ENCODE results near the gene EDEM1. TPM values are rescaled to one million over a fixed set of nuclear protein-coding genes. Genes with fewer than 3 reads are reported as not detected.

The EDEM1 gene
- total RNA-seq, 1 donor from 2014 or later, result 88.6 TPM

- peaks cover 8% of the 10 kb centered on the region for H3K4me1 ChIP-seq
- H3K9me3 ChIP-seq, result no peaks in the 10 kb centered on the region
- H3K4me3 ChIP-seq, result no peak overlapping the region
- intact Hi-C loops (cut with DNase I), result no loop called here
- ATAC-seq (no peak), DNase-seq (no peak)
- peaks cover 21% of the 10 kb centered on the region for H3K36me3 ChIP-seq
- TF ChIP-seq CTCF (IDR thresholded peaks at IDR 0.05), result no peak
- H3K27ac ChIP-seq, result no peak overlapping the region
- H3K27me3 ChIP-seq, result no peaks in the 10 kb centered on the region
These were observed 34.9 kb downstream of the EDEM1 start for GRCh38 chr3:5222283-5223005.

- no peak overlapping the region for H3K27ac ChIP-seq
- intact Hi-C loops (cut with DNase I), result no loop called here
- peaks cover 5% of the 10 kb centered on the region for H3K36me3 ChIP-seq
- TF ChIP-seq CTCF (IDR thresholded peaks at IDR 0.05), result peak; percentile 32
- H3K27me3 ChIP-seq, result no peaks in the 10 kb centered on the region
- no peak for ATAC-seq
- H3K4me3 ChIP-seq, result no peak overlapping the region
- no peak for DNase-seq
- H3K4me1 ChIP-seq, result no peaks in the 10 kb centered on the region
- H3K9me3 ChIP-seq, result no peaks in the 10 kb centered on the region
These were observed 39.3 kb downstream of the EDEM1 start for GRCh38 chr3:5226783-5227182.

- Histone ChIP-seq H3K27me3 (no peaks in the 10 kb centered on the region), H3K4me3 (no peak overlapping the region), H3K27ac (no peak overlapping the region), H3K4me1 (no peaks in the 10 kb centered on the region), H3K36me3 (peaks cover 4% of the 10 kb centered on the region), H3K9me3 (no peaks in the 10 kb centered on the region)
- no peak for ATAC-seq
- no peak for TF ChIP-seq CTCF (IDR thresholded peaks at IDR 0.05)
- intact Hi-C loops (cut with DNase I), result no loop called here
- no peak for DNase-seq
These were observed 40.3 kb downstream of the EDEM1 start for GRCh38 chr3:5227812-5228211.

DNA sequence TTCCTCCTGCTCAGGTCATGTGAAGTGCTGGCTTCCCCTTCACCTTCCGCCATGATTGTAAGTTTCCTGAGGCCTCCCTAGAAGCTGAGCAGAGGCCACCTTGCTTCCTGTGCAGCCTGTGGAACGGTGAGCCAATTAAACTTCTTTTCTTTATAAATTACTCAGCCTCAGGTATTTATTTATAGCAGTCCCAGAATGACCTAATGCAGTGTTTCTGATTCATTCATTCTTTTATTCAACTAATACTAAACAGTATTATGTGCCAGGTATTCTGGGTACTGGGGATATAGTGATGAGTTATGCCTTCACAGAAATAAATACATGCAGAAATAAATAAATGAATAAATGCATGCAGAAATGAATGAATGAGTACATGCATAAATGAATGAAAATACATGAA, 41.9 kb downstream of the EDEM1 start:
- Histone ChIP-seq H3K4me1 (no peaks in the 10 kb centered on the region), H3K4me3 (no peak overlapping the region), H3K27me3 (no peaks in the 10 kb centered on the region), H3K9me3 (no peaks in the 10 kb centered on the region), H3K27ac (no peak overlapping the region), H3K36me3 (no peaks in the 10 kb centered on the region)
- intact Hi-C loops (cut with DNase I), result no loop called here
- TF ChIP-seq CTCF (IDR thresholded peaks at IDR 0.05), result no peak
- DNase-seq (no peak), ATAC-seq (no peak)

- intact Hi-C loops (cut with DNase I), result no loop called here
- DNase-seq (no peak), ATAC-seq (no peak)
- H3K36me3 ChIP-seq, result no peaks in the 10 kb centered on the region
- no peak overlapping the region for H3K4me3 ChIP-seq
- no peaks in the 10 kb centered on the region for H3K27me3 ChIP-seq
- TF ChIP-seq CTCF (IDR thresholded peaks at IDR 0.05), result no peak
- no peaks in the 10 kb centered on the region for H3K4me1 ChIP-seq
- H3K27ac ChIP-seq, result no peak overlapping the region
- no peaks in the 10 kb centered on the region for H3K9me3 ChIP-seq
These were observed 43.6 kb downstream of the EDEM1 start for GRCh38 chr3:5231074-5231473.

GRCh38 chr3:5231487-5231886, 44.0 kb downstream of the EDEM1 start:
- intact Hi-C loops (cut with DNase I), result no loop called here
- H3K9me3 ChIP-seq, result no peaks in the 10 kb centered on the region
- H3K4me1 ChIP-seq, result no peaks in the 10 kb centered on the region
- H3K4me3 ChIP-seq, result no peak overlapping the region
- H3K36me3 ChIP-seq, result no peaks in the 10 kb centered on the region
- no peak for DNase-seq
- no peak for TF ChIP-seq CTCF (IDR thresholded peaks at IDR 0.05)
- ATAC-seq, result no peak
- H3K27ac ChIP-seq, result no peak overlapping the region
- H3K27me3 ChIP-seq, result no peaks in the 10 kb centered on the region

All from upper lobe of right lung (tissue), 1 donor.